Astrocyte of the cerebellum (primary cell): ENCODE data around the gene SH3BGR.

ENCODE experiments used
- DNase-seq: peaks from one replicate; pipeline ENCODE4 v3.0.0-alpha.2; 2011; ENCODE audit warnings: low read depth
- H3K4me3 ChIP-seq: 2 replicates; pipeline ENCODE4 v1.5.1; 2011; ENCODE audit warnings: mild to moderate bottlenecking, low read depth, low read length, moderate library complexity
- CTCF ChIP-seq: IDR thresholded peaks from 2 replicates; pipeline ENCODE4 v1.5.1; 2012; ENCODE audit warnings: low read length, low read depth, moderate library complexity, mild to moderate bottlenecking; ENCODE audit errors: missing control alignments
- in situ Hi-C: cut with HindIII; loops from 2 replicates; pipeline ENCODE4 v1.10.0; 2017; ENCODE audit warnings: low sequenced_read_pairs

SH3BGR gene

GRCh38 chr21:39445321-39446269 lies 6.2 kb upstream of the SH3BGR start, which contains the start of gene LCA5L:
TSS of gene LCA5L (minus strand) at chr21:39445778. CDS start at chr21:39428493, 17,285 bp downstream.
- peak within 1 kb of the TSS; percentile 92 for H3K4me3 ChIP-seq
- TF ChIP-seq CTCF, result no peak
- in situ Hi-C loops, result no loop called here
- peak; percentile 53 for DNase-seq

GRCh38 chr21:39447264-39447663 lies 4.5 kb upstream of the SH3BGR start:
- TF ChIP-seq CTCF, result no peak
- DNase-seq, result no peak
- in situ Hi-C loops, result no loop called here
- no peak overlapping the region for H3K4me3 ChIP-seq

GRCh38 chr21:39452207-39452969 lies 618 bp downstream of the SH3BGR start:
- TF ChIP-seq CTCF, result no peak
- no peak overlapping the region for H3K4me3 ChIP-seq
- no peak for DNase-seq
- in situ Hi-C loops, result no loop called here

GRCh38 chr21:39452970-39453342 lies 1.2 kb downstream of the SH3BGR start:
- no peak for DNase-seq
- in situ Hi-C loops, result no loop called here
- no peak for TF ChIP-seq CTCF
- H3K4me3 ChIP-seq, result no peak overlapping the region

- no peak overlapping the region for H3K4me3 ChIP-seq
- TF ChIP-seq CTCF, result no peak
- in situ Hi-C loops, result no loop called here
- no peak for DNase-seq
Measured at GRCh38 chr21:39453571-39454179, 1.9 kb downstream of the SH3BGR start.

- in situ Hi-C loops, result no loop called here
- DNase-seq, result no peak
- no peak for TF ChIP-seq CTCF
Measured at GRCh38 chr21:39454949-39455668, 3.3 kb downstream of the SH3BGR start.

More at GRCh38 chr21:39454949-39455668, 3.3 kb downstream of the SH3BGR start:
- H3K4me3 ChIP-seq, result no peak overlapping the region
